HG03558 (cell line): ENCODE measurements around the gene DEFB123.
"Not testable (repeated sequence)": the region's sequence is repeated elsewhere in the genome, so short reads cannot be mapped to it uniquely, and the experiment has no call there.

Source experiments
- ATAC-seq: cut with Tn5 transposase; IDR thresholded peaks from one replicate; pipeline ENCODE4 v1.9.1; 2021; ENCODE audit warnings: moderate number of reproducible peaks; ENCODE audit not compliant: unreplicated experiment; ENCODE audit errors: extremely low read depth

DEFB123 gene, protein sequence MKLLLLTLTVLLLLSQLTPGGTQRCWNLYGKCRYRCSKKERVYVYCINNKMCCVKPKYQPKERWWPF

GRCh38 chr20:31440012-31440659 lies at the start of gene DEFB123:
Gene DEFB123, plus strand, starts transcription at chr20:31440632. Its CDS starts 67 bp downstream, at chr20:31440699.
- no peak for ATAC-seq

GRCh38 chr20:31392836-31393235 lies 47.6 kb upstream of the DEFB123 start:
- ATAC-seq: no peak

DNA sequence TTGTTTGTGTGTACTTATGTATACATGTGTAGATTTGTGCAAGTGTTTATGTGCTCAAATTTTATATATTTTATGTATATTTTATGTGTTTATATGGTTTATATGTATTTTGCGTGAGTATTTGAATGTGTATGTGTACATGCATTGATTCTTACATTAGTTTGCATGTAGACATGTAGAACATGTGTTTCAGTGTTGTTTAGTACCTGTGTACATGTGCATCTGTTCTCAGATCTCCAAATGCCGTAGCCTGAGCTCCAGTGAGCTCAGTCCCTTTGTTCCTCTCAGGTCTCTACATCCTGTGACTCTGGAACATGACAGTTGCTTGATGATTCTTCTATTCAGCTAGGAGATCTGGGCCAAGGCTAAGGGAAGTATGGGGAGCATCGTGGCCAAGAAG lies 45.5 kb upstream of the DEFB123 start:
- no peak for ATAC-seq

DNA sequence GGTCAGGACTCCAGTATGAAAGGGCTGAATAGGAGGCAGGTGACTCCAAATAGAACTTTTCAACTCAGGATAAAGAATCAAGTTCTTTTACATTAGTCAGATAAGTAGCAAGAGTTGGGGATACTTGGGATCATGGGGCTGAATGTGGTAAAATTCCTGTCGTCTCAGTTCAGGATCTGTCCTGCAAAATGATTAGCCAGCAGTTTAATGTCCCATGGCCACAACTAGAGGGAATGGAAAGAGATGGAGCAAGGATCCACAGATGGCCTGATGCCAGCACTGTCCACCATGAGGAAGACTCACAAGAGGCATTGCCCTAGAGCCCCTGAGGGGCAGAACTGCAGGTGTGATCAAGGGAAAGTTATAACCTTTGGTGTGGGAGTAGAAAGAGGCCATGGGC lies 36.5 kb upstream of the DEFB123 start:
- ATAC-seq: no peak

GRCh38 chr20:31406115-31406514 lies 34.3 kb upstream of the DEFB123 start, which contains the start of gene DEFB121:
Gene DEFB121, minus strand, starts transcription at chr20:31406215. Its CDS starts 63 bp downstream, at chr20:31406152.
- ATAC-seq: no peak

DNA sequence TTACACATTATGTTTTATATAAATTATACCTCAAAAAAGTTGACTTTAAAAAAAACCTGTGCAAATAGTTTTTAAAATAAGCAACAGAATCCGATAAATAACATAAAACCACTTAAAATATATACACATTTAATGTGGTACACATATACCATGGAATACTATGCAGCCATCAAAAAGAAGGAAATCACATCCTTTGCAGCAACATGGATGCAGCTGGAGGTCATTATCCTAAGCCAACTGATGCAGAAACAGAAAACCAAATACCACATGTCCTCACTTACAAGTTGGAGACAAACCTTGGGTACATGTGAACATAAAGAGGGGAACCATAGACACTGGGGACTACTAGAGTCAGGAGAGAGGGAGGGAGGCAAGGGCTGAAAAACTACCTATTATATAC lies 30.4 kb upstream of the DEFB123 start:
- no peak for ATAC-seq

DNA sequence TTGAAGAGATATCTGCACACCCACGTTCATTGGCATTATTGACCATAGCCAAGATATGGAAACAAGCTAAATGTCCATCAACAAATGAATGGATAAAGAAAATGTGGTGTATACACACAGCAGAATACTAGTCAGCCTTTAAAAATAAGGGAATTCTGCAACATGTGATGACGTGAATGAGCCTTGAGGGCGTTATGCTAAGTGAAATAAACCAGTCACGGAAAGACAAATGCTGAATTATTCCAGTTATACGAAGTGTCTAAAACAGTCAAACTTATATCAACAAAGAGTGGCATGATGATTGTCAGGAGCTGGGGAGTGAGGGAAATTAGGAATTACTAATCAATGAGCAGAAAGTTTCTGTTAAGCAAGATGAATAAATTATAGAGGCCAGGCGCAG lies 26.1 kb upstream of the DEFB123 start:
- ATAC-seq: no peak

DNA sequence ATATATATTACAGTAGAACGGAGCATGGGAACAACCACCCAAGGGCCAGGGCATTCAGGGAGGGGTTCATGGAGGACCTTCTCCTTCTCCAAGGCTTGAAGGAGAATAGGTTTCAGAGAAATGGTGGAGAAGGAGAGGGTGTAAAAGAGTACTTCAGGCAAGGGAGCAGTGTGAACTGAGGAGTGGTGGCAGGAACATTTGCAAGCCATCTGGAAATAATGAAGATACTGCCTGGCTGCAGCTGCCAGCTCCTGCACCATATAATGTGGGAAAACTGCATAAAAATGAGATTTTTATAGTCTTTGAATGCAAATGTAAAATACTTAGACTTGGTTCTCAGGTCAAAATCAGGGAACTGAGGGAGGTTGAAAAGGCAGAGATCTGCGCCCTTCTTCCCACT lies 24.8 kb upstream of the DEFB123 start:
- no peak for ATAC-seq

- no peak for ATAC-seq
These were observed 22.1 kb upstream of the DEFB123 start for GRCh38 chr20:31418307-31418706.

GRCh38 chr20:31425797-31426196 lies 14.6 kb upstream of the DEFB123 start:
- no peak for ATAC-seq

GRCh38 chr20:31426891-31427551 lies 13.4 kb upstream of the DEFB123 start:
- not testable (repeated sequence) for ATAC-seq

DNA sequence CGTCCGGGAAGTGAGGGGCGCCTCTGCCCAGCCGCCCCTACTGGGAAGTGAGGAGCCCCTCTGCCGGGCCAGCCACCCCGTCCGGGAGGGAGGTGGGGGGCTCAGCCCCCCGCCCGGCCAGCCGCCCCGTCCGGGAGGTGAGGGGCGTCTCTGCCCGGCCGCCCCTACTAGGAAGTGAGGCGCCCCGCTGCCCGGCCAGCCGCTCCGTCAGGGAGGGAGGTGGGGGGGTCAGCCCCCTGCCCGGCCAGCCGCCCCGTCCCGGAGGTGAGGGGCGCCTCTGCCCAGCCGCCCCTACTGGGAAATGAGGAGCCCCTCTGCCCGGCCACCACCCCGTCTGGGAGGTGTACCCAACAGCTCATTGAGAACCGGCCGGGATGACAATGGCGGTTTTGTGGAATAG lies 12.9 kb upstream of the DEFB123 start:
- not testable (repeated sequence) for ATAC-seq

DNA sequence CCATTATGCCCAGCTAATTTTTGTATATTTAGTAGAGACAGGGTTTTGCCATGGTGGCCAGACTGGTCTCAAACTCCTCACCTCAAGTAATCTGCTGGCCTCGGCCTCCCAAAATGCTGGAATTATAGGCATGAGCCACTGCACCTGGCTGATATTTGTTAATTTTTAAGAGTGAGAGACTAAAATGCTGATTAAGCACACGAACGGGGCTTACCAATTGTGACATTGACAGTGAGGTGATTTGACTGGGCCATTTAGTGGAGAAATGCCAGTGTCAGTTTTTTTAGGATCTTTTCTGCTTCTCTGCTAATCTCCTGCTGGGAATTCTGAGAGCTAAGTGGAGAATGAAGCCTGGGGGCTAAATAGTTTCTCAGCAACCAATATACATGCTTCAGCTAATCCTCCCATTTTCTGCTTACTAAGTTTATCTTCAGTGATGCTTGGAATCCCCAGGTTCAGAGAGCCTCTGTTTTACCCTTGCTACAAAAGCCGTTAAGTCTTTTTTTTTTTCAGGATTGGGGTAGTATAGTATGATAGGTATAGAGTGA lies 9.8 kb upstream of the DEFB123 start:
- no peak for ATAC-seq

DNA sequence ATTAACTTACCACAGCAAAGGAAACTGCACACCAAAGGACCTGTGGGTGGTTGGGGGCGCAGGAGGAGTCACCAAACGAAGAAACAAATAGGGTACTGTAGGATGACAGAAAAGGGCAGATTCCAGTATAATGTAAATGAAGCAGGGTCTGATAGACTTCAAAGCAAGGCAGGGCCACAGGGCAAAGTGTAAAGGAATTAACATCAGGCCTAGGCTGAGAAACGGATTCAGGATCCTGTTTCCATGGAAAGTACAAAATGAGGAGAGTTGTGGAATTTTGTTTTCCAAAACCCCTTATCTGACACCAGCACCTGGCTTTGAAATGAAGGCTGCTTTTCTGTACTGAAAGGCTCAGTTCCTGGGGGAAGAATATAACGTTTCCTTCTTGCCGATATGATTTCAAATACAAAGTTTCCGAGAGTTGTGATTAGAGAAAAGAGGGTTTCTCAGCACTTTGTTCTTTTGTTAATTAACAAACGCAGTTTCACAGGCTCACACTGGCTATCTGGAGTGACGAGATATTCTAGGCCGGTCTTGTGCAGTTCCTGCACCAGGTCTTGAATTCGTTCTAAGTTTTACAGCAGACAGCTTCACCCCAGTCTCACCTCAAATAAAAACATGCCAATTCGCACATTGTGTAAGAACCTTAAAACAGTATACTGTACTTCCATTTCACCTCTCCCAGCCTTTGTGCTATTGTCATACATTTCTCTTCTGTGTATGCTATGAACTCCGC lies 5.8 kb downstream of the DEFB123 start:
- ATAC-seq: no peak

DNA sequence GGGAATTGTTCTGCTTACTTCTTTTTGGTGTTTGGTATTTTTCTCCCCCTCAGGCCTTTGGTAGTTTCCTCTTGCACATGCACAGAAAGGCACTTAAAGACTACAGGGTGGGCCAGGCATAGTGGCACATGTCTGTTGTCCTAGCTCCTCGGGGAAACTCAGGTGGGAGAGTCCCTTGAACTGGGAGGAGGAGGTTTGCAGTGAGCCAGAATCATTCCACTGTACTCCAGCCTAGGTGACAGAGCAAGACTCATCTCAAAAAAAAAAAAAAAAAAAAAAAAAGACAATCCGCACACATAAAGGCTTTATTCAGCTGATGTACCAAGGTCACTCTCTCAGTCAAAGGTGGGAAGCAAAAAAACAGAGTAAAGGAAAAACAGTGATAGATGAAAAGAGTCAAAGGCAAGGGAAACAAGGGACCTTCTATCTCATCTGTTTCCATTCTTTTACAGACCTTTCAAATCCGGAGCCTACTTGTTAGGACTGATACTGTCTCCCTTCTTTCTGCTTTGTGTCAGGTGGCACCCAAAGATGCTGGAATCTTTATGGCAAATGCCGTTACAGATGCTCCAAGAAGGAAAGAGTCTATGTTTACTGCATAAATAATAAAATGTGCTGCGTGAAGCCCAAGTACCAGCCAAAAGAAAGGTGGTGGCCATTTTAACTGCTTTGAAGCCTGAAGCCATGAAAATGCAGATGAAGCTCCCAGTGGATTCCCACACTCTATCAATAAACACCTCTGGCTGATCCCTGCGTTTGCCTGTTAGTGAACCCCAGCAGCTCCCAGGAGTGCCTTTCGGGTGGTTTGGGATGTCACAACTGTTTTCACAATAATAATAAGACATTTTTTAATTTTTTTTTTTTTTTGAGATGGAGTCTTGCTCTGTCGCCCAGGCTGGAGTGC lies 9.3 kb downstream of the DEFB123 start:
- ATAC-seq: no peak

DNA sequence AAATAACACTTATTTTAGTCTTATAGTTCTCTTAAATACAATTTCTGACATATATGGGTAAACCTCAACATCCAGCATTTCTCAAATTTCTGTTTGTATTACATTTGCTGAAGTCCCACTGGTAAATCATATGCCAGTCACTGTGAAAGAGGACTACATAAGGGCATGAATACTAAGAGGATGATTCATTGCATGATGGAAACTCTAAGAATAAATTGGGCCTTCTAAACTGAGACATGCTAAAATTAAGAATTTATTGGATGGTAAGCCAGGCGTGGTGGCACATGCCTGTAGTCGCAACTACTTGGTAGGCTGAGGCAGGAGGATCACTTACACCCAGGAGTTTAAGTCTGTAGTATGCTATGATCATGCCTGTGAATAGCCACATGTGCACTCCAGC lies 12.1 kb downstream of the DEFB123 start:
- no peak for ATAC-seq

DNA sequence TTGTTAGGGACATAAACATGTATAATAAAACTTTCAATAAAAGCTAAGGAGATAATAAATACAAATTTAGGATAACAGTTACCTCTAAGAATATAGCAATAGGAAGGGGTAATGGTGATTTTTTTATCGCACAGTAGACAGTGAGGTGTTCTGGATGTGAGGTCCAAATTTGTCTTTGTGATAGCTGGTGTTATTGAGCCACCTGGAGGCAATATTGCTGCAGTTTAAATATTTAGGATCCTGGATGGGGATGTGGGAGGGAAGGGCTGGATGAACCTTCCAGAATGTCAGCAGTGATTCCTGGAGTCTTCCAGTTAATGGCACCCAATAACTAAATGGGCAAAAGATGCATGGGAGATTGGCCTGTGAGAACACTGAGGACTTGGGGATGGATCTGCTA lies 13.9 kb downstream of the DEFB123 start:
- ATAC-seq: no peak

DNA sequence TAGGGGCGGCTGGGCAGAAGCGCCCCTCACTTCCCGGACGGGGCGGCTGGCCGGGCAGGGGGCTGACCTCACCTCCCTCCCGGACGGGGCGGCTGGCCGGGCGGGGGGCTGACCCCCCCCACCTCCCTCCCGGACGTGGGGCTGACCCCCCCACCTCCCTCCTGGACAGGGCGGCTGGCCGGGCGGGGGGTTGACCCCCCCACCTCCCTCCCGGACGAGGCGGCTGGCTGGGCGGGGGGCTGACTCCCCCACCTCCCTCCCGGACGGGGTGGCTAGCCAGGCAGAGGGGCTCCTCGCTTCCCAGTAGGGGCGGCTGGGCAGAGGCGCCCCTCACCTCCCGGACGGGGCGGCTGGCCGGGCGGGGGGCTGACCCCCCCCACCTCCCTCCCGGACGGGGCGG lies 30.5 kb downstream of the DEFB123 start:
- not testable (repeated sequence) for ATAC-seq

- no peak for ATAC-seq
These were observed 32.2 kb downstream of the DEFB123 start for GRCh38 chr20:31472395-31473330.
